Panc1 (cell line): Measurements from ENCODE around the gene ITGAD. TPM values are rescaled to one million over a fixed set of nuclear protein-coding genes. Genes with fewer than 3 reads are reported as not detected.

Experiments used
- ATAC-seq: fragments of 200-7000 bp; cut with Tn5 transposase; 2 replicates; pipeline ENCODE4 v1.9.1; 2020; ENCODE audit warnings: mild to moderate bottlenecking, moderate library complexity
- BruUV-seq: library from RNA; stranded (reverse); fragments of 400-500 nt; replicated peaks from 2 replicates; lab custom pipeline; 2021; lab: Mats Ljungman, UMichigan
- CTCF ChIA-PET: fragments of 300-600 bp; sonication (Branson Sonifier 250); formaldehyde crosslinking; loops from one replicate; lab custom pipeline; 2022; ENCODE audit warnings: antibody characterized with exemption; lab: Charles Lee
- POLR2A ChIA-PET: fragments of 300-600 bp; sonication (Branson Sonifier 250); formaldehyde crosslinking; loops from one replicate; lab custom pipeline; 2022; ENCODE audit warnings: antibody characterized with exemption; lab: Charles Lee
- DNase-seq: peaks from one replicate; pipeline ENCODE4 v3.0.0-alpha.2; 2010; ENCODE audit warnings: low read depth, low spot score
- H3K27ac ChIP-seq: 2 replicates; pipeline ENCODE4 v1.5.1; 2011; ENCODE audit warnings: mild to moderate bottlenecking, low read length, inconsistent platforms
- H3K27me3 ChIP-seq: fragments of 200-500 bp; sonication (Bioruptor generic); 2 replicates; pipeline ENCODE4 v1.6.0; 2014; ENCODE audit warnings: low read length, inconsistent platforms; ENCODE audit not compliant: control insufficient read depth, insufficient read depth
- H3K36me3 ChIP-seq: fragments of 200-500 bp; sonication (Bioruptor generic); 2 replicates; pipeline ENCODE4 v1.5.1; 2014; ENCODE audit warnings: inconsistent platforms, mild to moderate bottlenecking, low read length, moderate library complexity; ENCODE audit not compliant: control insufficient read depth, insufficient read depth
- H3K4me1 ChIP-seq: 2 replicates; pipeline ENCODE4 v1.5.1; 2011; ENCODE audit warnings: inconsistent platforms, mild to moderate bottlenecking, low read length, moderate library complexity; ENCODE audit not compliant: control insufficient read depth, insufficient read depth
- H3K4me3 ChIP-seq, 2 experiments: 2 replicates each; pipeline ENCODE4 v1.5.1; 2011 to 2012; ENCODE audit warnings: low read depth in 2 of 2, low read length in 2 of 2, mild to moderate bottlenecking in 2 of 2, inconsistent platforms in 1 of 2, moderate library complexity in 1 of 2
- H3K9me3 ChIP-seq: fragments of 200-500 bp; sonication (Bioruptor generic); 2 replicates; pipeline ENCODE4 v1.5.1; 2014; ENCODE audit warnings: low read depth, mild to moderate bottlenecking, inconsistent platforms, low read length, moderate library complexity; ENCODE audit not compliant: control insufficient read depth, insufficient read depth
- POLR2AphosphoS5 ChIP-seq: IDR thresholded peaks from 2 replicates; pipeline ENCODE4 v1.6.1; 2012; ENCODE audit warnings: mild to moderate bottlenecking, low read depth, low read length, moderate library complexity
- SIN3A ChIP-seq: IDR thresholded peaks from 2 replicates; pipeline ENCODE4 v1.6.1; 2012; ENCODE audit warnings: low read depth, mild to moderate bottlenecking, low read length, moderate library complexity, borderline replicate concordance; ENCODE audit not compliant: insufficient read depth
- TCF7L2 ChIP-seq: IDR thresholded peaks from 2 replicates; pipeline ENCODE4 v1.6.1; 2011; ENCODE audit warnings: mild to moderate bottlenecking, low read depth, low read length, inconsistent platforms
- in situ Hi-C: cut with HindIII; loops from 2 replicates; pipeline ENCODE4 v1.10.0; 2016; ENCODE audit warnings: low sequenced_read_pairs, low pct_unique_long_range_greater_than_20kb
- intact Hi-C: fragments of 100-400 bp; cut with micrococcal nuclease; formaldehyde crosslinking; loops from one replicate; pipeline ENCODE4 v1.10.0; 2022; ENCODE audit not compliant: unreplicated experiment
- total RNA-seq: library from RNA; stranded (reverse); gene quantifications from one replicate; pipeline ENCODE4 v1.2.1, GENCODE V29; 2021; ENCODE audit not compliant: unreplicated experiment
- TF ChIP-seq, protein P1 (sequence below): fragments of 450-650 bp; IDR thresholded peaks from 2 replicates; pipeline ENCODE4 v1.5.1; 2017; ENCODE audit warnings: mild to moderate bottlenecking
- TF ChIP-seq, protein P2 (sequence below), 2 experiments: IDR thresholded peaks; 2 replicates each; pipeline ENCODE4 v1.6.1; 2011 to 2012; ENCODE audit warnings: low read depth in 2 of 2, control low read depth in 1 of 2, low read length in 1 of 2, mild to moderate bottlenecking in 1 of 2, moderate library complexity in 1 of 2; ENCODE audit not compliant: insufficient read depth in 1 of 2

The ITGAD gene
- total RNA-seq, 1 experiment from 2014 or later = not detected

DNA sequence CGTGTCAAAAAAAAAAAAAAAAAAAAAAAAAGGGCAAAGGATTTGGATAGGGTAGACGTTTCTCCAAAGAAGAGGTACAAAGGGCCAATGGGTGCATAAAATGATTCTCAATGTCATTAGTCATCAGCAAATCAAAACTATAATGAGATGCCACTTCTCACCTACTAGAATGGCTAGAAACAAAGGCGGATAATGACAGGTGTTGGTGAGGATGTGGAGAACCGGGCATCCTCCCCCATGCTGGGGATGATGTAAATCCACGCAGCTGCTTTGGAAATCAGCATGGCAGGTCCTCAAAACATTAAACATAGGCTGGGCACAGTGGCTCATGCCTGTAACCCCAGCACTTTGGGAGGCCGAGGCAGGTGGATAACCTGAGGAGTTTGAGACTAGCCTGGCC, 28.7 kb upstream of the ITGAD start:
- H3K9me3 ChIP-seq = no peaks in the 10 kb centered on the region
- CTCF ChIA-PET = no interaction called here
- H3K4me3 ChIP-seq = no peak overlapping the region
- DNase-seq (no peak), ATAC-seq (no peak)
- intact Hi-C loops (no loop called here), in situ Hi-C loops (no loop called here)
- BruUV-seq = no TSS peak
- no peaks in the 10 kb centered on the region for H3K27me3 ChIP-seq
- POLR2A ChIA-PET = no interaction called here
- H3K36me3 ChIP-seq = no peaks in the 10 kb centered on the region
- no peaks in the 10 kb centered on the region for H3K4me1 ChIP-seq
- no peak overlapping the region for H3K27ac ChIP-seq
- TF ChIP-seq TCF7L2 = no peak
- TF ChIP-seq, protein P1, sequence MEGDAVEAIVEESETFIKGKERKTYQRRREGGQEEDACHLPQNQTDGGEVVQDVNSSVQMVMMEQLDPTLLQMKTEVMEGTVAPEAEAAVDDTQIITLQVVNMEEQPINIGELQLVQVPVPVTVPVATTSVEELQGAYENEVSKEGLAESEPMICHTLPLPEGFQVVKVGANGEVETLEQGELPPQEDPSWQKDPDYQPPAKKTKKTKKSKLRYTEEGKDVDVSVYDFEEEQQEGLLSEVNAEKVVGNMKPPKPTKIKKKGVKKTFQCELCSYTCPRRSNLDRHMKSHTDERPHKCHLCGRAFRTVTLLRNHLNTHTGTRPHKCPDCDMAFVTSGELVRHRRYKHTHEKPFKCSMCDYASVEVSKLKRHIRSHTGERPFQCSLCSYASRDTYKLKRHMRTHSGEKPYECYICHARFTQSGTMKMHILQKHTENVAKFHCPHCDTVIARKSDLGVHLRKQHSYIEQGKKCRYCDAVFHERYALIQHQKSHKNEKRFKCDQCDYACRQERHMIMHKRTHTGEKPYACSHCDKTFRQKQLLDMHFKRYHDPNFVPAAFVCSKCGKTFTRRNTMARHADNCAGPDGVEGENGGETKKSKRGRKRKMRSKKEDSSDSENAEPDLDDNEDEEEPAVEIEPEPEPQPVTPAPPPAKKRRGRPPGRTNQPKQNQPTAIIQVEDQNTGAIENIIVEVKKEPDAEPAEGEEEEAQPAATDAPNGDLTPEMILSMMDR = no peak
- TF ChIP-seq, protein P2, sequence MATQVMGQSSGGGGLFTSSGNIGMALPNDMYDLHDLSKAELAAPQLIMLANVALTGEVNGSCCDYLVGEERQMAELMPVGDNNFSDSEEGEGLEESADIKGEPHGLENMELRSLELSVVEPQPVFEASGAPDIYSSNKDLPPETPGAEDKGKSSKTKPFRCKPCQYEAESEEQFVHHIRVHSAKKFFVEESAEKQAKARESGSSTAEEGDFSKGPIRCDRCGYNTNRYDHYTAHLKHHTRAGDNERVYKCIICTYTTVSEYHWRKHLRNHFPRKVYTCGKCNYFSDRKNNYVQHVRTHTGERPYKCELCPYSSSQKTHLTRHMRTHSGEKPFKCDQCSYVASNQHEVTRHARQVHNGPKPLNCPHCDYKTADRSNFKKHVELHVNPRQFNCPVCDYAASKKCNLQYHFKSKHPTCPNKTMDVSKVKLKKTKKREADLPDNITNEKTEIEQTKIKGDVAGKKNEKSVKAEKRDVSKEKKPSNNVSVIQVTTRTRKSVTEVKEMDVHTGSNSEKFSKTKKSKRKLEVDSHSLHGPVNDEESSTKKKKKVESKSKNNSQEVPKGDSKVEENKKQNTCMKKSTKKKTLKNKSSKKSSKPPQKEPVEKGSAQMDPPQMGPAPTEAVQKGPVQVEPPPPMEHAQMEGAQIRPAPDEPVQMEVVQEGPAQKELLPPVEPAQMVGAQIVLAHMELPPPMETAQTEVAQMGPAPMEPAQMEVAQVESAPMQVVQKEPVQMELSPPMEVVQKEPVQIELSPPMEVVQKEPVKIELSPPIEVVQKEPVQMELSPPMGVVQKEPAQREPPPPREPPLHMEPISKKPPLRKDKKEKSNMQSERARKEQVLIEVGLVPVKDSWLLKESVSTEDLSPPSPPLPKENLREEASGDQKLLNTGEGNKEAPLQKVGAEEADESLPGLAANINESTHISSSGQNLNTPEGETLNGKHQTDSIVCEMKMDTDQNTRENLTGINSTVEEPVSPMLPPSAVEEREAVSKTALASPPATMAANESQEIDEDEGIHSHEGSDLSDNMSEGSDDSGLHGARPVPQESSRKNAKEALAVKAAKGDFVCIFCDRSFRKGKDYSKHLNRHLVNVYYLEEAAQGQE (IDR thresholded peaks at IDR 0.05; ENCODE audit: insufficient read depth in 1 of 2, low read depth in 2 of 2, low read length in 1 of 2) = no peak
- no peak for TF ChIP-seq POLR2AphosphoS5
- TF ChIP-seq SIN3A = no peak

DNA sequence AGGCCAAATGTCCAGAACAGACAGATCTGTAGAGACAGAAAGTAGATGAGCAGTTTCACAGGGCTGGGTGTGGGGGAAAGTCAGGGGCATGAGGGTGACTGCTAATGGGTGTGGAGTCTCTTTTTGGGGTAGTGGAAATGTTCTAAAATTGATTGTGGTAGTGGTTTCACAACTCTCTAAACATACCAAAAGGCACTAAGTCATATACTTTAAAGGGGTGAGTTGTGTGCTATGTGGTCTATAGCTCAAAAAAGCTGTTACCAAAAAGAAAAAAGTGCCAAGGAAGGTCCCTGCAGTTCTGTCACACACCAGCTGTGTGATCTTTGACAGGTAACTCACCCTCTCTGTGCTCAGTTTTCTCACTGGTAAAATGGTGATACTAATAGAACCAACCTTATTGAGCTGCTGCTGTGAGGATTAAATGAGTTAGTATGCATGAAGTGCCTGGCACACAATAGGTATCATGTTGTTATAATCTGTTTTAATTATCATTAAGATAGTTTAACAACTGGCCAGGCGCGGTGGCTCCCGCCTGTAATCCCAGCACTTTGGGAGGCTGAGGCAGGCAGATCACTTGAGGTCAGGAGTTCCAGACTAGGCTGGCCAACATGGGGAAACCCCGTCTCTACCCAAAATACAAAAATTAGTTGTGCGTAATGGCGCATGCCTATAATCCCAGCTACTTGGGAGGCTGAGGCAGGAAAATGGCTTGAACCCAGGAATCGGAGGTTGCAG, 27.8 kb upstream of the ITGAD start:
- Histone ChIP-seq H3K4me3 (no peak overlapping the region), H3K4me1 (no peaks in the 10 kb centered on the region), H3K27me3 (no peaks in the 10 kb centered on the region), H3K27ac (no peak overlapping the region), H3K9me3 (no peaks in the 10 kb centered on the region), H3K36me3 (no peaks in the 10 kb centered on the region)
- no TSS peak for BruUV-seq
- DNase-seq (no peak), ATAC-seq (no peak)
- intact Hi-C loops (no loop called here), in situ Hi-C loops (no loop called here)
- TF ChIP-seq SIN3A (no peak), POLR2AphosphoS5 (no peak), TCF7L2 (no peak)
- TF ChIP-seq, protein P2 (IDR thresholded peaks at IDR 0.05; ENCODE audit: insufficient read depth in 1 of 2, low read depth in 2 of 2, low read length in 1 of 2) = no peak
- TF ChIP-seq, protein P1 = no peak
- ChIA-PET CTCF (no interaction called here), POLR2A (no interaction called here)
